Neuronal stem cell (in vitro differentiated cells): ENCODE data around the gene DCLK1.

Experiments
- DNase-seq: peaks from one replicate; pipeline ENCODE4 v3.0.0-alpha.2; 2013; ENCODE audit warnings: low spot score
- H2AFZ ChIP-seq: one replicate; pipeline ENCODE4 v1.6.1; 2013; ENCODE audit warnings: mild to moderate bottlenecking, low read length, inconsistent platforms
- H2AK5ac ChIP-seq: 2 replicates; pipeline ENCODE4 v1.6.1; 2013; ENCODE audit warnings: low read depth, mild to moderate bottlenecking, inconsistent platforms, low read length, moderate library complexity, mixed read lengths
- H2BK120ac ChIP-seq: 2 replicates; pipeline ENCODE4 v1.6.1; 2013; ENCODE audit warnings: low read depth, mild to moderate bottlenecking, inconsistent platforms, low read length, moderate library complexity, mixed read lengths
- H2BK12ac ChIP-seq: one replicate; pipeline ENCODE4 v1.6.1; 2013; ENCODE audit warnings: low read length, inconsistent platforms
- H2BK15ac ChIP-seq: 2 replicates; pipeline ENCODE4 v1.6.1; 2013; ENCODE audit warnings: mild to moderate bottlenecking, low read length, inconsistent platforms, mixed read lengths
- H2BK5ac ChIP-seq: one replicate; pipeline ENCODE4 v1.6.1; 2013; ENCODE audit warnings: inconsistent platforms, mild to moderate bottlenecking, low read length, moderate library complexity
- H3K14ac ChIP-seq: one replicate; pipeline ENCODE4 v1.6.1; 2013; ENCODE audit warnings: low read length, inconsistent platforms
- H3K18ac ChIP-seq: 2 replicates; pipeline ENCODE4 v1.6.1; 2013; ENCODE audit warnings: low read length, inconsistent platforms
- H3K23ac ChIP-seq: 2 replicates; pipeline ENCODE4 v1.6.1; 2013; ENCODE audit warnings: low read depth, mild to moderate bottlenecking, mixed read lengths, low read length, inconsistent platforms; ENCODE audit not compliant: poor library complexity
- H3K27ac ChIP-seq: replicated peaks from 3 replicates; pipeline ENCODE4 v1.5.1; 2013; ENCODE audit warnings: low read length, inconsistent platforms
- H3K27me3 ChIP-seq, 3 experiments: 2 replicates each; pipeline ENCODE4 v1.6.1; 2013; ENCODE audit warnings: low read length in 3 of 3, mild to moderate bottlenecking in 2 of 3, inconsistent platforms in 1 of 3, low read depth in 1 of 3, mixed read lengths in 1 of 3, moderate library complexity in 1 of 3; ENCODE audit not compliant: control insufficient read depth in 3 of 3, insufficient read depth in 3 of 3
- H3K36me3 ChIP-seq, 2 donors: replicated peaks in 1 of 2; 2 replicates each; pipeline ENCODE4 v1.6.1; 2013; ENCODE audit warnings: low read length in 2 of 2; ENCODE audit not compliant: control insufficient read depth in 2 of 2, insufficient read depth in 2 of 2
- H3K4ac ChIP-seq: 2 replicates; pipeline ENCODE4 v1.6.1; 2013; ENCODE audit warnings: inconsistent platforms, mild to moderate bottlenecking, low read length, moderate library complexity
- H3K4me1 ChIP-seq, 2 donors: 1 replicate in 1 of 2; 2 replicates in 1 of 2; pipeline ENCODE4 v1.6.1; 2013; ENCODE audit warnings: low read length in 2 of 2, low read depth in 1 of 2; ENCODE audit not compliant: control insufficient read depth in 2 of 2, insufficient read depth in 1 of 2
- H3K4me2 ChIP-seq: one replicate; pipeline ENCODE4 v1.6.1; 2013; ENCODE audit warnings: mild to moderate bottlenecking, low read length, inconsistent platforms; ENCODE audit not compliant: insufficient read depth, poor library complexity, severe bottlenecking
- H3K4me3 ChIP-seq, 2 donors: 2 replicates each; pipeline ENCODE4 v1.5.1; 2013; ENCODE audit warnings: low read length in 2 of 2, mild to moderate bottlenecking in 2 of 2, inconsistent platforms in 1 of 2, moderate library complexity in 1 of 2
- H3K79me1 ChIP-seq: one replicate; pipeline ENCODE4 v1.6.1; 2013; ENCODE audit warnings: low read depth, mild to moderate bottlenecking, inconsistent platforms, low read length, moderate library complexity
- H3K9ac ChIP-seq: one replicate; pipeline ENCODE4 v1.6.1; 2013; ENCODE audit warnings: mild to moderate bottlenecking, low read depth, low read length, inconsistent platforms; ENCODE audit not compliant: poor library complexity
- H3K9me3 ChIP-seq, 2 donors: replicated peaks in 1 of 2; 2 replicates each; pipeline versions ENCODE3 to v1.6.1; 2013; ENCODE audit warnings: low read length in 2 of 2, mild to moderate bottlenecking in 2 of 2, inconsistent platforms in 1 of 2, low read depth in 1 of 2, mixed read lengths in 1 of 2, moderate library complexity in 1 of 2; ENCODE audit not compliant: control insufficient read depth in 2 of 2, insufficient read depth in 1 of 2
- H4K8ac ChIP-seq: one replicate; pipeline ENCODE4 v1.6.1; 2013; ENCODE audit warnings: low read depth, mild to moderate bottlenecking, inconsistent platforms, low read length, moderate library complexity
- H4K91ac ChIP-seq: one replicate; pipeline ENCODE4 v1.6.1; 2013; ENCODE audit warnings: low read length, low read depth, mild to moderate bottlenecking, inconsistent platforms; ENCODE audit not compliant: poor library complexity
- WGBS, 2 donors: extraction: QIAGEN DNeasy Blood & Tissue Kit; methylation state at CpG; one replicate each; pipeline ENCODE4 v1.1.7; 2013; ENCODE audit warnings: missing lambda C conversion rate in 2 of 2, mixed read lengths in 1 of 2; ENCODE audit not compliant: insufficient read length in 2 of 2, insufficient replicate concordance in 1 of 2; ENCODE audit errors: extremely low coverage in 2 of 2; 5-methylcytosine and 5-hydroxymethylcytosine counted together

The DCLK1 gene

GRCh38 chr13:35898041-35898440, 233.1 kb downstream of the DCLK1 start:
- peaks cover 0 to 2% of the 10 kb centered on the region in 2 donors for H3K9me3 ChIP-seq
- no peak overlapping the region for H3K14ac ChIP-seq
- no peak overlapping the region for H3K18ac ChIP-seq
- no peak overlapping the region for H3K9ac ChIP-seq
- WGBS, 2 donors = no CpG with 5 or more reads among the region's 1 CpG
- H3K36me3 ChIP-seq = no peaks in the 10 kb centered on the region
- no peak overlapping the region for H2BK5ac ChIP-seq
- H3K79me1 ChIP-seq = no peaks in the 10 kb centered on the region
- H4K91ac ChIP-seq = no peak overlapping the region
- H2AK5ac ChIP-seq = no peak overlapping the region
- H3K4me2 ChIP-seq = no peak overlapping the region
- no peak for DNase-seq
- peaks cover 0 to 4% of the 10 kb centered on the region in 2 donors for H3K4me1 ChIP-seq
- no peak overlapping the region for H2BK120ac ChIP-seq
- H3K27ac ChIP-seq = no peak overlapping the region
- H3K4me3 ChIP-seq = no peak overlapping the region
- no peak overlapping the region for H3K4ac ChIP-seq
- H4K8ac ChIP-seq = no peak overlapping the region
- no peak overlapping the region for H2BK12ac ChIP-seq
- no peak overlapping the region for H2AFZ ChIP-seq
- H3K23ac ChIP-seq = no peak overlapping the region
- H3K27me3 ChIP-seq = peaks cover 0 to 2% (median 0%) of the 10 kb centered on the region in 3 experiments
- H2BK15ac ChIP-seq = no peak overlapping the region

GRCh38 chr13:35894636-35895035, 236.5 kb downstream of the DCLK1 start:
- H3K27ac ChIP-seq = no peak overlapping the region

GRCh38 chr13:35892837-35893814, 238.1 kb downstream of the DCLK1 start:
- Histone ChIP-seq H3K23ac (no peak overlapping the region), H2BK5ac (no peak overlapping the region), H3K4me3 (no peak overlapping the region), H3K79me1 (no peaks in the 10 kb centered on the region), H3K4ac (no peak overlapping the region), H3K9ac (no peak overlapping the region), H3K27me3 (no peaks in the 10 kb centered on the region), H4K91ac (no peak overlapping the region), H3K14ac (no peak overlapping the region), H2BK12ac (no peak overlapping the region), H2AFZ (no peak overlapping the region), H3K4me2 (no peak overlapping the region), H4K8ac (no peak overlapping the region), H2BK15ac (no peak overlapping the region), H2AK5ac (no peak overlapping the region), H3K27ac (no peak overlapping the region), H3K36me3 (no peaks in the 10 kb centered on the region), H3K4me1 (peaks cover 0 to 8% of the 10 kb centered on the region in 2 donors), H3K18ac (no peak overlapping the region), H3K9me3 (no peaks in the 10 kb centered on the region), H2BK120ac (no peak overlapping the region)
- no peak for DNase-seq
- no CpG with 5 or more reads among the region's 6 CpGs for WGBS, 2 donors

More at GRCh38 chr13:35894636-35895035, 236.5 kb downstream of the DCLK1 start:
- Histone ChIP-seq H3K14ac (no peak overlapping the region), H2BK120ac (no peak overlapping the region), H3K9ac (no peak overlapping the region), H3K18ac (no peak overlapping the region), H2BK15ac (no peak overlapping the region), H3K36me3 (no peaks in the 10 kb centered on the region), H3K79me1 (no peaks in the 10 kb centered on the region), H2AFZ (no peak overlapping the region), H3K23ac (no peak overlapping the region), H3K4me3 (no peak overlapping the region), H2AK5ac (no peak overlapping the region), H2BK12ac (no peak overlapping the region), H3K4ac (no peak overlapping the region), H2BK5ac (no peak overlapping the region), H3K4me2 (no peak overlapping the region), H3K9me3 (no peaks in the 10 kb centered on the region), H4K91ac (no peak overlapping the region), H4K8ac (no peak overlapping the region), H3K4me1 (no peaks in the 10 kb centered on the region), H3K27me3 (no peaks in the 10 kb centered on the region)
- WGBS, 2 donors = no CpG with 5 or more reads among the region's 3 CpGs
- DNase-seq = no peak
